ENCODE data around the gene TVP23A. TPM values are rescaled to one million over a fixed set of nuclear protein-coding genes. Genes with fewer than 3 reads are reported as not detected.

TVP23A gene
- total RNA-seq, 2 donors from 2014 or later = 0.30 to 0.83 TPM

DNA sequence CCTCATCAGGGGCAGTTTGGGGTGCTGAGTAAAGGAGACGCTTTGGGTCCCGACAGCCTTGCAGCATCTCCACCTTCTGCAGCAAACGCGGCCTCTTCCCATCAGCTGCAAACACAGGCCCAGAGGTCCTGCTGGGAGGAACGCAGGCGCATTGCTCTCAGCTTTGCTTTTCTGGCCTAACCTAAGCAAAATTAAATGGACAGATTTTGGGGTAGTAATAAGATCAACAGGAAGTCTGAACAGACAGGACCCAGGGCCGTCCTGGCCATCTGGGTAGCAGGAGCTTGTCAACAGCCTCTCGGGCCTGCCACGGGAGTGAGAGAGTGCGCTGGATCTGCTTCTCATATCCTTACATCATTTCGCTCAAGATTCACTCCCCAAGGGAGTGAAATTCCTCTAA lies 67.8 kb downstream of the TVP23A start:
- Histone ChIP-seq H3K4me3 (no peak overlapping the region), H3K9me3 (no peaks in the 10 kb centered on the region), H3K27me3 (no peaks in the 10 kb centered on the region), H3K36me3 (peaks cover 58% of the 10 kb centered on the region), H3K4me1 (peaks cover 0 to 21% of the 10 kb centered on the region in 2 donors), H3K27ac (peak overlapping the region; percentile 4 to 54)
- DNase-seq (ENCODE audit: low spot score) = no peak
- TF ChIP-seq, protein P1, sequence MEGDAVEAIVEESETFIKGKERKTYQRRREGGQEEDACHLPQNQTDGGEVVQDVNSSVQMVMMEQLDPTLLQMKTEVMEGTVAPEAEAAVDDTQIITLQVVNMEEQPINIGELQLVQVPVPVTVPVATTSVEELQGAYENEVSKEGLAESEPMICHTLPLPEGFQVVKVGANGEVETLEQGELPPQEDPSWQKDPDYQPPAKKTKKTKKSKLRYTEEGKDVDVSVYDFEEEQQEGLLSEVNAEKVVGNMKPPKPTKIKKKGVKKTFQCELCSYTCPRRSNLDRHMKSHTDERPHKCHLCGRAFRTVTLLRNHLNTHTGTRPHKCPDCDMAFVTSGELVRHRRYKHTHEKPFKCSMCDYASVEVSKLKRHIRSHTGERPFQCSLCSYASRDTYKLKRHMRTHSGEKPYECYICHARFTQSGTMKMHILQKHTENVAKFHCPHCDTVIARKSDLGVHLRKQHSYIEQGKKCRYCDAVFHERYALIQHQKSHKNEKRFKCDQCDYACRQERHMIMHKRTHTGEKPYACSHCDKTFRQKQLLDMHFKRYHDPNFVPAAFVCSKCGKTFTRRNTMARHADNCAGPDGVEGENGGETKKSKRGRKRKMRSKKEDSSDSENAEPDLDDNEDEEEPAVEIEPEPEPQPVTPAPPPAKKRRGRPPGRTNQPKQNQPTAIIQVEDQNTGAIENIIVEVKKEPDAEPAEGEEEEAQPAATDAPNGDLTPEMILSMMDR (IDR thresholded peaks at IDR 0.05) = no peak

DNA sequence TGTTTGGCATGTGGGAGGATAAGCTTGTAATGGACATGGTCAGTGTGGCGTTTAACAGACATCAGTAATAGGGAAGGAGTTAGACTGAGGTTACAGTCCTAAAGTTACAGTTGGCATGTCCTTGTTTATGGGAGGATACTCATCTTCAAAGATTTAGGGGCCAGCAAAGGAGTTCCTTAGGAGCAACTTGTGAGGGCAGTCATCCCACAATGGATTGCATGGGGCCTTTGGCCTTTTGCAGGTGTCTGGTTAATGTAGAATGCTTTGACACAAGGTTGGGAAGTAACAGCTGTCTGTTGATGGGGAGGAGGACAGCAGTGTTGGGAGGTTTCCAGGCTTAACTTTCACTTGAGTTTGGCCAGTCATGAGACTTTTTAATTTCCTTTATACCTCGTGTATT lies 72.8 kb downstream of the TVP23A start:
- DNase-seq (ENCODE audit: low spot score) = no peak
- peaks cover 0 to 48% of the 10 kb centered on the region in 2 donors for H3K4me1 ChIP-seq
- H3K27ac ChIP-seq = peak overlapping the region; percentile 51 to 99

DNA sequence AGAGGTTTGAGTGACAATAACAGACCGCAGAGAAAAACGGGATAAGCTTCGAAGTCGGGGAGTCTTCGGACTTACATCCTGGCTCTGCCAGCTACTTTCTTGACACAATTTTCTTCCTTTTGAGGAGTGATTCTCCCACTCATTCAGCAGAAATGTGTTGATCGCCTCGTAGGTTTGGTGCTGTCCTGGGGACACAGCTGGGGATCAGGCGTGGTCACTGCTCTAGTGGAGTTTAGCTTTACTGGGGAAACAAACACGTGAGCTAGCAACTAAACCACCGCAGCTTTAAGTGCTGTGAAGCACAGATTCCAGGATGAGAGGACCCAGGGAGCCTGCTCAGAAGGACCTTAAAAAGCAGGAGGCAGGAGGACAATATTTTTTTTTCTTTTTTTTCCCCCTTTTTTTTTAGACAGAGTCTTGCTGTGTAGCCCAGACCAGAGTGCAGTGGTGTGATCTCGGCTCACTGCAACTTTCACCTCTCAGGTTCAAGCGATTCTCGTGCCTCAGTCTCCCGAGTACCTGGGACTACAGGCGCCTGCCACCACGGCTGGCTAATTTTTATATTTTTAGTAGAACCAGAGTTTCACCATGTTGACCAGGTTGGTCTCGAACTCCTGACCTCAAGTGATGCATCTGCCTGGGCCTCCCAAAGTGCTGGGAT lies 74.1 kb downstream of the TVP23A start:
- Histone ChIP-seq H3K27me3 (no peaks in the 10 kb centered on the region), H3K4me3 (peak overlapping the region; percentile 31 to 65), H3K27ac (peak overlapping the region; percentile 99), H3K4me1 (peaks cover 0 to 40% of the 10 kb centered on the region in 2 donors), H3K9me3 (no peaks in the 10 kb centered on the region), H3K36me3 (peaks cover 19% of the 10 kb centered on the region)
- peak; percentile 70 for DNase-seq (ENCODE audit: low spot score)
- TF ChIP-seq, protein P1 (IDR thresholded peaks at IDR 0.05) = no peak

More for the DNA sequence above, 72.8 kb downstream of the TVP23A start:
- TF ChIP-seq, protein P1 (IDR thresholded peaks at IDR 0.05) = no peak
- Histone ChIP-seq H3K9me3 (no peaks in the 10 kb centered on the region), H3K4me3 (no peak overlapping the region), H3K36me3 (peaks cover 24% of the 10 kb centered on the region), H3K27me3 (no peaks in the 10 kb centered on the region)

DNA sequence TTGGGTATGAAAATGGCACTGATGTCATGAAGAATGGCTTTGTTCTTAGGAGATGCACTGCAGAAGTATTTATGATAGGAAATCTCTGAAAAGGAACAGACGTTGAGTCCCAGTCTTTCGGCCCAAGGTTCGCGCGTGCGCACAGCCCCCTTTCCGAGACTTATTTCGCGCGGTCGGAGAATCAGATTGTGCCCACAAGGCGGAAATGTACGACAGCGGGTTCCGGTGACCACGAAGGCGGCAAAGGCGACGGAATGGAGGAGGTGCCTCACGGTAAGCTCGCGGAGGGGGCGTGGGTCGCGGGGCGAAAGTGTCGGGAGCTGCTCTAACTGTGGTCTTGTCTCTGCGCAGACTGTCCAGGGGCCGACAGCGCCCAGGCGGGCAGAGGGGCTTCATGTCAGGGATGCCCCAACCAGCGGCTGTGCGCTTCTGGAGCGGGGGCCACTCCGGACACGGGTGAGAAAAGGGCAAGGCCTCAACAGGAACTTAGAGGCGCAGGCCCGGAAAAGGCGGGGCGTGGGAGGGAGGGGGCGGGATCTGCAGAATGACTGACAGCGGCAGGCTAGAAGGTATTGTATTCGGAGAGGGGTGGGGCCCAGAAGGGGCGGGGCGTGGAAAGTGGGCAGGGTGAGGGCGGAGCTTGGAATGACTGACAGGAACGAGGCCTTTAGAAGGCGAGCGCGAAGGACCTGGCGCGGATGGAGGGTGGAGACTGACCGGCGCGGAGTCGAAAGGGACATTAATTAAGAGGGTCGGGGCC lies 74.8 kb downstream of the TVP23A start, which contains the start of gene NUBP1:
TSS of gene NUBP1 (plus strand) at position 233 of the 760 bp plus-strand sequence. CDS start at position 255, 22 bp downstream.
- TF ChIP-seq, protein P1 (IDR thresholded peaks at IDR 0.05) = no peak
- Histone ChIP-seq H3K4me1 (peaks cover 0 to 38% of the 10 kb centered on the region in 2 donors), H3K27ac (peak within 1 kb of the TSS; percentile 99), H3K4me3 (peak within 1 kb of the TSS; percentile 65), H3K36me3 (peaks cover 18% of the 10 kb centered on the region), H3K9me3 (no peaks in the 10 kb centered on the region), H3K27me3 (no peaks in the 10 kb centered on the region)
- peak; percentile 100 for DNase-seq (ENCODE audit: low spot score)

DNA sequence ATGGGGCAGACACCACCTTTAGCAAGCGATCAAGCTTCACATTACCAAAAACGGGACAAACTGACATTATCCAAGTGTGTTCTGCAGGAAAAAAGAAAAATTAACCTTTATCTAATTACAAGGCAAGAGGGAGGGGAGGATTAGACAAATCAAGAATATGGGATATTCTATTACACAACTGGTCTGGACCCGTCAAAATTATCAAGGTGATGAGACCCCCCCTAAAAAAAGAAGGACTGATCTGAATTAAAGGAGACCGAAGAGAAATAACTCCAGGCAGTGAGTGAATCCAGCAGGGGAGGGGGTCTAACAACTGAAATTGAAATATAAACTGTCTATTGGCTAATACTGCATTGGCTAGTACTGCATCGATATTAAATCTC lies 75.4 kb downstream of the TVP23A start:
- Histone ChIP-seq H3K27ac (peak overlapping the region; percentile 99), H3K4me1 (peaks cover 0 to 44% of the 10 kb centered on the region in 2 donors), H3K36me3 (peaks cover 13% of the 10 kb centered on the region), H3K27me3 (no peaks in the 10 kb centered on the region), H3K4me3 (peak overlapping the region; percentile 65), H3K9me3 (no peaks in the 10 kb centered on the region)
- TF ChIP-seq, protein P1 (IDR thresholded peaks at IDR 0.05) = no peak
- DNase-seq (ENCODE audit: low spot score) = no peak
